Measurements from ENCODE around the gene KRT12.

The KRT12 gene

GRCh38 chr17:40843242-40843641 lies 23.8 kb downstream of the KRT12 start:
- no peak for DNase-seq (ENCODE audit: low read depth)

DNA sequence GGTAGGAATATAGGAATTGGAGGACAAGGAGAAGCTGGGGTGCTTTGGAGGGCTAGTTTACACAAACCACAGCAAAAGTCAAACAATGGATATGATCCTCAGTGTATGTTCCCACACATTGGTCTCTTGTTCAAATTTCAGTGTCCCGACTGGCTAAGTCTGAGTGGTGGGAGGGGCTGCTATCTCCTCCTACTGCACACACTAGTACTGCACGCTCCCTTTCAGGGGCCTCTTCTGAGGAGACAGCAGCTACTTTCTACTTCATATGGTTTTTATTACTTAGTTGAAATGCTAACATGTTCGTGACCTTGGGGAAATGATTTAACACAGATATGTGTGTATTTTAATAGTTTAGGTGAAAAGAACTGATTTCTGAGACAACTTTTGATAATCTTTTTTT lies 25.8 kb downstream of the KRT12 start:
- no peak for DNase-seq (ENCODE audit: low read depth)

- DNase-seq (ENCODE audit: low read depth), result no peak
Observed at GRCh38 chr17:40839194-40839593, 27.8 kb downstream of the KRT12 start.

GRCh38 chr17:40836020-40836419 lies 31.0 kb downstream of the KRT12 start:
- no peak for DNase-seq (ENCODE audit: low read depth)

DNA sequence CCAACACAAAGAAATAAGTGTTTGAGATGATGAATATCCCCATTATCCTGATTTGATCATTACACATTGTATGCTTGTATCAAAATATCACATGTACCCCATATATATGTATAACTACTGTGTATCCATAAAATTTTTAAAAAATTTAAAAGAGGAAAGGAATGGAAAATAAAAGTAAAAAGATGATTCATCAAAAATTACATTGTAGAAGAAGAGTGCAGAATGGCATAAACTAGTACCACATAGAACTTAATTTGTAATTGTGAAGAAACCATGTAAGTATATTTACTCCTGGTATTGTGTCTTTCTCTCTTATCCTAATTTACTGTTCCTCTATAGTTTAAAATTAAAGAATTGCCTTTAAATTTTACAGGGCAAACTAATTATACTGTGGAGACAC lies 33.1 kb downstream of the KRT12 start:
- DNase-seq (ENCODE audit: low read depth), result no peak

GRCh38 chr17:40832840-40833239 lies 34.2 kb downstream of the KRT12 start:
- peak; percentile 20 for DNase-seq (ENCODE audit: low read depth)

GRCh38 chr17:40830085-40830776 lies 36.8 kb downstream of the KRT12 start:
- no peak for DNase-seq (ENCODE audit: low read depth)

DNA sequence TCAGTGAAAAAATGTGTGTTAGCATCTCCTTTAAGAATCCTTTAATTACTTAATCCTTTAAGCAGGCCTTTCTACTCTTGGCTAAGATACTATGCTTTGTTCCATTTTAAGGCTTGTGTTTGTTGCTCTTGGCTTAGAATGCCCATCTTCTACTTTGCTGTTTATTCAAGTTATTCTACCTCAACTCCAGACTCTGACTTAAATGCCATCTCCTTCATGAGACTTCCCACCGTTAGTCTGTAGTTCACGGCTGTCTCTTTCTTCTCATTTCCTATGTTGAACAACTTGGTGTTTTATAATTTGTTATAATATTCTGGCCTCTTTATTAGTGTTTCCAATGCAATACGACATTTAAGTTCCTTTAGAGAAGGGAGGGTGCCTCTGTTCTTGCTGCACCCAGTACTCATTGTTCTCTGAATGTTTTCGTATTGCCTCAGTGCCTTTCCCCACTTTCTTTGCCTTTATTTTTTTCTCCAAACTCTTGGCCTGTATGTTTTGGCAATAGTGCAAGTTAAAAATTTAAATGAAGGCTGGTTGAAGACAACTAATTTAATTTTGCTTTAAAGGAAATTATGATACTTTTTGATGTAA lies 38.5 kb downstream of the KRT12 start:
- peak; percentile 31 for DNase-seq (ENCODE audit: low read depth)

- peak; percentile 20 for DNase-seq (ENCODE audit: low read depth)
Observed at GRCh38 chr17:40827746-40828453, 39.1 kb downstream of the KRT12 start.

GRCh38 chr17:40825599-40825998 lies 41.4 kb downstream of the KRT12 start:
- DNase-seq (ENCODE audit: low read depth), result peak; percentile 22

DNA sequence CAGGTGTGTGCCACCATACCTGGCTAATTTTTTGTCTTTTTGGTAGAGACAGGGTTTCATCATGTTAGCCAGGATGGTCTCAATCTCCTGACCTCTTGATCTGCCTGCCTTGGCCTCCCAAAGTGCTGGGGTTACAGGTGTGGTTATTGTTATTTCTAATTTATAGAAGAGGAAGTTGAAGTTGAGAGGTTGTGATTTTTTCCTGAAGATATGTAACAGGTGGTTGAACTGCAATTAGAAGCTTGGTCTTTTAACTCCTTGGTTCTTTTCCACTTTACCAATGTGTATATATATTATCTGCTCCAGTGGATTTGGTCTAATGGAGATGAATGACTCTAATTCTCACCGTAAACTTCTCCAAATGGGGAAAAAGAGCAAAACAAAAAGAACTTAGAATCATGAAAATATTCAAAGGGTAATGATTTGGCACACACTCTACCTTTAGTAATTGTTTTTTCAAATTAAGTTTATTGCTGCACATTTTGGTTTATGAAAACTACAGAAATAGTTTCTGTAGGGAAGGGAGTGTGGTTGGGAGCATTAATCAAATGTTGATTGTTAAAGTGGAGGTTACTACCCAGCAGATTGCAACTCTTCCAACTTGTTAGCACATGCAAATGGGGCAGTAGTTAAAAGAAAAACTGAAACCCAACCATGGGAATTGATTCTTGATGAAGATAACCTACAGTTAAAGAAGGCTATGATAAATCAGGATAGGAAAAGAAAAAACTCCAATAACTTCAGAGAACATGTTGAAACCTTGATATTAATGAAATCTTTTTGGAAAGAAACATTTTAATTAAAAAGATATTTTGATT lies 42.8 kb downstream of the KRT12 start:
- no peak for DNase-seq (ENCODE audit: low read depth)

DNA sequence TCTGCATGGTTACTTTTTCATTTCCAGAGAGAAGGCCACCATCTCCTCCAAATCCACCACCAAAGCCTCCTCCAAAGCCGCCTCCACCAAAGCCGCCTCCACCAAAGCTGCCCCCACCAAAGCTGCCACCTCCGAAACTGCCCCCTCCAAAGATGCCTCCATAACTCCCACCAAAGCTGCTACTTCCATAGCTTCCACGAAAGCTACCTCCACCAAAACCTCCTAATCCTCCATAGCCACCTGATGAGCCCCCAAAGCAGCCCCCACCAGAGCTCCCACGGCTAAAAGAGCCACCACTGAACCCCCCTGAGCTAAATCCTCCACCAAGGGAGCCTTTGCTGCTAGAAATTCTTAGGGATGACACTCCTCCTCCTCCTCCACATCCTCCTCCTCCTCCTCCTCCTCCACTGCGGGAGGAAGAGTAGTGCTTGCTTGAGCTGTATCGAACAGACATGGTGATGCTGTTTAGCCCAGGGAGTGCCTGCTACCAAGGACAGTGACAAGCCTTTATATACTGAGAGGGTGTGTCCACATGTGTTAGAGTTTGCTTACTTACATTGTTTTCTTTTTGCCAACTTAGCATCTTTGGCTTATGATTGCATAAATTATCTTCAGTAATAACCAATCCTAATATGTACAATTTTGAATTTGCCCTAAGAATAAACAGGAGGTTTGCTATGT lies 44.8 kb downstream of the KRT12 start, which contains the start of gene KRT10:
TSS of gene KRT10 (minus strand) at position 483 of the 681 bp plus-strand sequence. CDS start at position 454, 29 bp downstream.
- no peak for DNase-seq (ENCODE audit: low read depth)

DNA sequence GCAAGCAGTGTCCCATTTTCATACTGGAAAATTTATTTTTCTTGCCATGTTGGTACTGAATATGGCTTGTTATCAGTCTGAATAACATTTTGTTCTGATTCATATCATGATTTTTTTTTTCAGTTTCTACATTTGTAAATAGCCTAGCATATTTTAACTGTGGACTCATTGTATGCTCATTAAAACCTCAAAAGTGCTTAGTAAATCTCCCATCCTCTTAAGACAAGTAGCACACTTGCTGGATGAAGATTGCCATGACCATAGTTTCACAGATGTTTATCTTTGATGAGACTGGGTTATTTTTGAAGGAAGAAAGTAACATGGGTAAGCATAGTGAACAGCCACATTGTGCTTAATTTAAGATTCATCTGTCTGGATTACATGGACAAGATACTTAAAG lies 45.5 kb downstream of the KRT12 start:
- peak; percentile 75 for DNase-seq (ENCODE audit: low read depth)

DNA sequence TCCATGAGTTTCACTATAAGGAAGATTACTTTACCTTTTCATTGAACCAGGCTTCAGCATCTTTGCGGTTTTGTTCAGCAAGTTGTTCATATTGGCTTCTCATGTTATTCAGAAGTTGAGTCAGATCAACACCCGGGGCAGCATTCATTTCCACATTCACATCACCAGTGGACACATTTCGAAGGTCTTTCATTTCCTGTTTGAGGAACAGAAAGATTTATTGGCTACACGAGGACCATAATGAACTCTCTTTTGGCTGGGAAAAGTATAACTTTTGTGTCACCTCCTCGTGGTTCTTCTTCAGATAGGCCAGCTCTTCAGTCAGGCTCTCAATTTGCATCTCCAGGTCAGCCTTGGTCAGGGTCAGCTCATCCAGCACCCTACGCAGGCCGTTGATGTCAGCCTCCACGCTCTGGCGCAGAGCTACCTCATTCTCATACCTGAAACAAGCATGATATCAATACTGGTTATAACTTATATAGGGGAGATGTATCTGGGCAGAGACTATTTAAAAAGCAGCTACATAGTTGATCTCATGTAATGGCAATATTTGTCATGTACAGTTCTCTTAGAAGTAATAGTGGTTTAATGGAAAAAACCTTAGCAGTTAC lies 46.7 kb downstream of the KRT12 start:
- no peak for DNase-seq (ENCODE audit: low read depth)

- DNase-seq (ENCODE audit: low read depth), result peak; percentile 28
Observed at GRCh38 chr17:40819528-40820125, 47.4 kb downstream of the KRT12 start.

- DNase-seq (ENCODE audit: low read depth), result peak; percentile 89
Observed at GRCh38 chr17:40818733-40819527, 48.1 kb downstream of the KRT12 start.

DNA sequence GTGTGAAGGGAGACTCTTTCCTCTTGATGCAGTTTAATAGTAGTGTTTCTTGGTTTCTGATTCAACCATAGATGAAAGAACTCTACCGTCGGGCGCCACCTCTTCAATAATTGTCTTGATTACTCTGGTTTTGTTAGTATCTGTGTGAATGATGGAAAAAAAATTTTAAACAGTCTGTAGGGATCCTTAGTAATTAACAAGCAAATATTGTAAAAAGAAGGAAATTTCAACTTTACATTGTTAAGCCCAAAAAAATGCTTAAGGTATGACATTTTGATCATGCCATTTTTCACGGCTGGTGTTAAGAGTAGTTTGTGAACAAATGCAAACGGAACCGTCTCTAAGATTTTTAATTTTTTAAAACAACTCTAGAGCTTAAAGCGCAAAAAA lies 48.7 kb downstream of the KRT12 start:
- DNase-seq (ENCODE audit: low read depth), result peak; percentile 13

DNA sequence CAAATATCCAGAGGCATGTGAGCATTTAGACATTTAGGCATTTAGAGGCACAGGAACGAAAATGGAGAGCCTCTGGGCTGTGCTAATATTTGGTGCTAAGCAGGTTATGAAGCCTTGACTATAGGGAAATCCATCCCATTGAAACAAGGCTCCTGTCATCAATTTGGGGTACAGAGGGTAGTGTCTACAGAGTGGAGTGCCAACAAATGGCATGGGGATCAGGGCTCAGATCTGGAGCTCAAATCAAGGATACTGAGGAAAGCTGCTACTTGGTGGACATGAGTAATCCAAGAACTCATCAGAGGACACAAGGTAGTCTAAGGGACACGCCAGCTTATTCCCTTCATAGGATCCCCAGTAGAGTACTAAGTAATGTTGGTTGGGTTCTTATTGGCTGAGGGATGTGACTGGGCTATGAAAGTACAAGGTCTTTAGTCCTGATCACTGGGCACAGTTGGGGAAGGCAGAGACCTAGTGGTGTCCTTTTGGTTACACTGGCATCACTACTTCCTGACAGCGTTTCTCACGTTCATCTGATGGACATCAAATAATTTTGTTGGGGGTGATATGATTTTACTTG lies 49.8 kb downstream of the KRT12 start:
- DNase-seq (ENCODE audit: low read depth), result no peak

- no peak for DNase-seq (ENCODE audit: low read depth)
Observed at GRCh38 chr17:40816569-40816968, 50.5 kb downstream of the KRT12 start.

- no peak for DNase-seq (ENCODE audit: low read depth)
Observed at GRCh38 chr17:40815381-40815780, 51.6 kb downstream of the KRT12 start.
